Measurements from ENCODE around the gene COL9A2. TPM values are rescaled to one million over a fixed set of nuclear protein-coding genes. Genes with fewer than 3 reads are reported as not detected.

The COL9A2 gene
- total RNA-seq, 6 experiments from 2014 or later: 0.16 to 0.99 (median 0.46) TPM

GRCh38 chr1:40306296-40306695, 10.8 kb downstream of the COL9A2 start:
- Histone ChIP-seq H3K27me3 (no peaks in the 10 kb centered on the region), H3K36me3 (no peaks in the 10 kb centered on the region), H3K9me3 (no peaks in the 10 kb centered on the region), H3K27ac (no peak overlapping the region), H3K4me3 (no peak overlapping the region), H3K4me1 (no peaks in the 10 kb centered on the region)
- DNase-seq: no peak
- intact Hi-C loops (cut with DNase I): no loop called here
- WGBS (ENCODE audit: insufficient coverage, low coverage, low lambda C conversion rate, missing lambda C conversion rate): 83% methylated on average over 3 of the region's 4 CpGs
- TF ChIP-seq CTCF (IDR thresholded peaks at IDR 0.05) (no peak), POLR2A (IDR thresholded peaks at IDR 0.05) (no peak)
- no peak for ATAC-seq

- H3K9me3 ChIP-seq: no peaks in the 10 kb centered on the region
- WGBS (ENCODE audit: insufficient coverage, low coverage, low lambda C conversion rate, missing lambda C conversion rate): 100% methylated on average over 1 of the region's 2 CpGs
- no peak overlapping the region for H3K27ac ChIP-seq
- intact Hi-C loops (cut with DNase I): no loop called here
- H3K36me3 ChIP-seq: no peaks in the 10 kb centered on the region
- DNase-seq (no peak), ATAC-seq (no peak)
- H3K4me1 ChIP-seq: no peaks in the 10 kb centered on the region
- no peak overlapping the region for H3K4me3 ChIP-seq
- no peaks in the 10 kb centered on the region for H3K27me3 ChIP-seq
- TF ChIP-seq CTCF (IDR thresholded peaks at IDR 0.05) (no peak), POLR2A (IDR thresholded peaks at IDR 0.05) (no peak)
These were observed 11.2 kb downstream of the COL9A2 start for GRCh38 chr1:40305871-40306270.

DNA sequence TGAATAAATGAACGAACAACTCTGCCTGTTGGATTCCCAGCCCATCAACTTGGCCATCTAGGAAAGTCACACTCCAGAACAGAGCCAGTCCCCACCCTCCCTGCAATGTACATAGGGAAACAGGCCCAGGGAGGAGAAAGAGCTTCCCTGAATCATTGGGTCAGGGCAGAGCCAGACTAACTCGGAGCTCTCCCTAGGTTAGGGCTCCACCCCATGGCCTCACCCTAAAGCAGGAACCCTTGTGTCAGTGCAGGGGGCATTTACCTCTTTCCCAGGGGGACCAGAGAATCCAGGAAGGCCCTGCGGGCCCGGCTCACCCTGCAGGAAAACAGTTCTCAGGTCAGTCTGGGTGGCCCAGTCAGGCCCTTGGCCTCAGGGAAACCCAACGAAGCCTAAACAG, 11.6 kb downstream of the COL9A2 start:
- Histone ChIP-seq H3K27me3 (no peaks in the 10 kb centered on the region), H3K9me3 (no peaks in the 10 kb centered on the region), H3K4me1 (no peaks in the 10 kb centered on the region), H3K36me3 (no peaks in the 10 kb centered on the region), H3K27ac (no peak overlapping the region), H3K4me3 (no peak overlapping the region)
- WGBS (ENCODE audit: insufficient coverage, low coverage, low lambda C conversion rate, missing lambda C conversion rate): 90% methylated on average over 3 of the region's 5 CpGs
- TF ChIP-seq CTCF (IDR thresholded peaks at IDR 0.05): peak in 3 of 4 donors; percentile 15 to 40 (median 33)
- TF ChIP-seq POLR2A (IDR thresholded peaks at IDR 0.05): no peak
- intact Hi-C loops (cut with DNase I): no loop called here
- no peak for DNase-seq
- peak; percentile 52 to 70 (median 62) for ATAC-seq

DNA sequence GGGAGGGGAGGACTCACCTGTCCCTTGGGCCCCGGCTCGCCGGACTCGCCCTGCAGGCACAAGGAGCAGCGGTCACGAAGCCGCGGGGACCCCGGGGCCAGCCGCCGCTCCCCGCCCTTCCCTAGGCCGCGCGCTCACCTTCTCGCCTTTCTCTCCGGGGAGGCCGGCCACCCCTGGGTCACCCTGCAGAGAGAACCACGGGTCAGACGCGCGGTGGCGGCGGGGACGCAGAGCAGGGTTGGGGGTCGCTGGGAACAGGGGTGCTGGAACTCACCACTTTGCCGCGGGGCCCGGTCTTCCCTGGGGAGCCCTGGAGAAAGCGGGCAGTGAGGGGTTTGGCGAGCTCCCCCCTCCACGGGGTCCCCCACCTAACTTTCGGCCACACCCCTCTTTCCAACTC, 13.3 kb downstream of the COL9A2 start:
- DNase-seq: no peak
- ATAC-seq: no peak
- H3K9me3 ChIP-seq: no peaks in the 10 kb centered on the region
- no peaks in the 10 kb centered on the region for H3K4me1 ChIP-seq
- no peaks in the 10 kb centered on the region for H3K27me3 ChIP-seq
- TF ChIP-seq POLR2A (IDR thresholded peaks at IDR 0.05) (no peak), CTCF (IDR thresholded peaks at IDR 0.05) (no peak)
- WGBS (ENCODE audit: insufficient coverage, low coverage, low lambda C conversion rate, missing lambda C conversion rate): 40% methylated on average over 1 of the region's 33 CpGs
- intact Hi-C loops (cut with DNase I): no loop called here
- H3K36me3 ChIP-seq: no peaks in the 10 kb centered on the region
- no peak overlapping the region for H3K4me3 ChIP-seq
- no peak overlapping the region for H3K27ac ChIP-seq

Measured in right lobe of liver (tissue), 6 donors.